ENCODE results near the gene LAMB3. TPM values are rescaled to one million over a fixed set of nuclear protein-coding genes. Genes with fewer than 3 reads are reported as not detected.
A peak's percentile ranks its signal among the peaks of the same experiment; 100 is the strongest.

Gene LAMB3
- total RNA-seq, 1 experiment from 2014 or later = 0.28 TPM

DNA sequence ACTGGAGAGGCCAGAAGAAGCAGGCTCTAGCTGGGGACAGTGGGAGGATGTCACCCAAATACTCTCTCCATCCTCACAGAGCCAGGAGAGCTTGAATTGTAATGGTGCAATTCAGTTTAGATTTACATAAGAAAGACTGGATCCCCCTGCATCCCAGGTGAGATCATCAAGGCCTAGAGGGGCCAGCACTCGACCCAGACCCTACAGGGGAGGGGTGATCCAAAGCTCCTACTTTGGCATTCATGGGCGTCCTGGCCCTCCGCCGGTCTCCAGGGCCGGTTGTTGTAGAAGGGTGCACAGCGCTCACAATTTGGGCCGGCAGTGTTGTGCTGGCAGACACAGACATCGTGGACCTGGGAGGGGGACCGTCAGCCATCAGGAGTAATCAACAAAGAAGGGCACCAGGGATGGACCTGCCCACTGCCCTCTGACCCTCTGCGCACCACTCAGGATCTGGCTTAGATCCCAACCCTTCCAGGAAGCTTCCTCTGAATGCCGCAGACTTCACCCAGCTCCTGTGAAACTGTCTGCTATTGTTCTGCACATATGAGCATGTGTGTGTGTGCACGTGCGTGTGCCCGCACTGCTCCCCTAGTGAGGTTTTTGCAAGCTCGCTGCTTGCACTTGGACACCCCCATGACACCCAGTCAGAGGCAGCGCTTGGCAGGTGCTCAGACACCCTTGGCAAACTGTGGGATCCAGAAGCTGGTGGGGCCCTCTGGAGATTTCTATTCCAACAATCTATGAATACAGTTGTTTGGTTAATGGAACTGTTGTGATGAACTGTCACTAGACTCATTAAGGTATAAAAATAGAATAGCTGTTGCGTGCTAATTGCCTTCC, 21.6 kb downstream of the LAMB3 start:
- Histone ChIP-seq H3K9me3 (ENCODE audit: control insufficient read depth, low read depth, low read length) (no peaks in the 10 kb centered on the region), H2AFZ (ENCODE audit: low read length) (no peak overlapping the region), H3K27me3 (ENCODE audit: insufficient read depth, low read length) (no peaks in the 10 kb centered on the region), H3T11ph (ENCODE audit: low read length) (no peak overlapping the region), H3K14ac (ENCODE audit: insufficient read depth, low read length) (no peak overlapping the region; the same call in 1 of the 2 replicates), H4K8ac (replicated peaks; ENCODE audit: insufficient read length, low read depth, low read length) (no peak overlapping the region), H4K91ac (ENCODE audit: insufficient read length, low read depth, low read length) (no peak overlapping the region), H2BK20ac (ENCODE audit: low read depth, low read length, poor library complexity, severe bottlenecking) (no peak overlapping the region), H3K79me1 (ENCODE audit: insufficient read depth, low read depth, low read length, poor library complexity, severe bottlenecking) (no peaks in the 10 kb centered on the region), H2AK5ac (ENCODE audit: insufficient read length, low read length) (no peak overlapping the region), H3K4me2 (ENCODE audit: insufficient read depth, insufficient read length, low read length) (no peak overlapping the region), H3K9ac (ENCODE audit: extremely low read depth, insufficient read length, low read length) (no peak overlapping the region), H2BK120ac (ENCODE audit: low read depth, low read length, poor library complexity, severe bottlenecking) (no peak overlapping the region), H3K56ac (ENCODE audit: insufficient read length, low read depth, low read length) (no peak overlapping the region), H2BK15ac (ENCODE audit: low read depth, low read length) (no peak overlapping the region), H2BK12ac (ENCODE audit: insufficient read length, low read depth, low read length) (no peak overlapping the region), H3K18ac (ENCODE audit: insufficient read length, low read depth, low read length) (no peak overlapping the region), H3K79me2 (ENCODE audit: insufficient read depth, low read length) (no peaks in the 10 kb centered on the region), H2BK5ac (ENCODE audit: insufficient read length, low read length) (no peak overlapping the region), H3K27ac (ENCODE audit: insufficient read length, low read depth, low read length) (no peak overlapping the region), H3K4ac (ENCODE audit: low read depth, low read length) (no peak overlapping the region), H4K5ac (ENCODE audit: insufficient read length, low read depth, low read length) (no peak overlapping the region), H3K23ac (ENCODE audit: insufficient read length, low read depth, low read length) (no peak overlapping the region), H4K20me1 (ENCODE audit: control insufficient read depth, insufficient read depth, insufficient read length) (no peaks in the 10 kb centered on the region), H3K23me2 (ENCODE audit: insufficient read length, low read depth, low read length, poor library complexity, severe bottlenecking) (no peaks in the 10 kb centered on the region), H3K4me1 (ENCODE audit: insufficient read depth, low read length) (no peaks in the 10 kb centered on the region; the same call in 1 of the 2 replicates)
- peak; percentile 72 for DNase-seq
- Mint-ChIP-seq H3K27ac (no peak overlapping the region), H3K4me1 (peaks cover 32 to 34% of the 10 kb centered on the region in 2 experiments), H3K36me3 (ENCODE audit: insufficient read depth in 1 of 3, low read depth in 3 of 3) (no peaks in the 10 kb centered on the region), H3K4me3 (no peak overlapping the region), H3K9me3 (no peaks in the 10 kb centered on the region), H3K27me3 (ENCODE audit: low read depth) (peaks cover 8% of the 10 kb centered on the region)
- WGBS (ENCODE audit: extremely low coverage, insufficient read length, low lambda C conversion rate) = no CpG with 5 or more reads among the region's 17 CpGs
- TF ChIP-seq, protein P1, sequence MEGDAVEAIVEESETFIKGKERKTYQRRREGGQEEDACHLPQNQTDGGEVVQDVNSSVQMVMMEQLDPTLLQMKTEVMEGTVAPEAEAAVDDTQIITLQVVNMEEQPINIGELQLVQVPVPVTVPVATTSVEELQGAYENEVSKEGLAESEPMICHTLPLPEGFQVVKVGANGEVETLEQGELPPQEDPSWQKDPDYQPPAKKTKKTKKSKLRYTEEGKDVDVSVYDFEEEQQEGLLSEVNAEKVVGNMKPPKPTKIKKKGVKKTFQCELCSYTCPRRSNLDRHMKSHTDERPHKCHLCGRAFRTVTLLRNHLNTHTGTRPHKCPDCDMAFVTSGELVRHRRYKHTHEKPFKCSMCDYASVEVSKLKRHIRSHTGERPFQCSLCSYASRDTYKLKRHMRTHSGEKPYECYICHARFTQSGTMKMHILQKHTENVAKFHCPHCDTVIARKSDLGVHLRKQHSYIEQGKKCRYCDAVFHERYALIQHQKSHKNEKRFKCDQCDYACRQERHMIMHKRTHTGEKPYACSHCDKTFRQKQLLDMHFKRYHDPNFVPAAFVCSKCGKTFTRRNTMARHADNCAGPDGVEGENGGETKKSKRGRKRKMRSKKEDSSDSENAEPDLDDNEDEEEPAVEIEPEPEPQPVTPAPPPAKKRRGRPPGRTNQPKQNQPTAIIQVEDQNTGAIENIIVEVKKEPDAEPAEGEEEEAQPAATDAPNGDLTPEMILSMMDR (conservative IDR thresholded peaks at IDR 0.05) = no peak
